ENCODE measurements around the gene NPIPB12.
"Not testable (repeated sequence)": the region's sequence is repeated elsewhere in the genome, so short reads cannot be mapped to it uniquely, and the experiment has no call there.

DNA sequence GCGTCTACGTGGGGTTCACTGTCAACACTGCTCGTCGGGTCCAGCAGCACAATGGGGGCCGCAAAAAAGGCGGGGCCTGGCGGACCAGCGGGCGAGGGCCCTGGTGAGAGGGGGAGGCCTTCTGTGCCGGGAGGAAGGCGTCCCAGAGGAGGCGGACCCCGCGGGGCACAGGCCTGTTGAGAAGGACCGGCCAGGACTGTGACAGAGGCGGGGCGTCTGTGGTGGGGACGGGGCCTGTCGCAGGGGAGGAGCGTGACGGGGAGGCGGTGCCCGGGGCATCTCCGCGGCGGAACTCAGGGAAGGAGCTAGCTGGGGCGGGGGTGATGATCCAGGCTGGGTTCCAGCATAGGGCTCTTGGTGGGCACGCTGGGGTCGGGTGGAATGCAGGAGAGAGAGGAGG, 51.4 kb downstream of the NPIPB12 start:
- TF ChIP-seq, protein P1, sequence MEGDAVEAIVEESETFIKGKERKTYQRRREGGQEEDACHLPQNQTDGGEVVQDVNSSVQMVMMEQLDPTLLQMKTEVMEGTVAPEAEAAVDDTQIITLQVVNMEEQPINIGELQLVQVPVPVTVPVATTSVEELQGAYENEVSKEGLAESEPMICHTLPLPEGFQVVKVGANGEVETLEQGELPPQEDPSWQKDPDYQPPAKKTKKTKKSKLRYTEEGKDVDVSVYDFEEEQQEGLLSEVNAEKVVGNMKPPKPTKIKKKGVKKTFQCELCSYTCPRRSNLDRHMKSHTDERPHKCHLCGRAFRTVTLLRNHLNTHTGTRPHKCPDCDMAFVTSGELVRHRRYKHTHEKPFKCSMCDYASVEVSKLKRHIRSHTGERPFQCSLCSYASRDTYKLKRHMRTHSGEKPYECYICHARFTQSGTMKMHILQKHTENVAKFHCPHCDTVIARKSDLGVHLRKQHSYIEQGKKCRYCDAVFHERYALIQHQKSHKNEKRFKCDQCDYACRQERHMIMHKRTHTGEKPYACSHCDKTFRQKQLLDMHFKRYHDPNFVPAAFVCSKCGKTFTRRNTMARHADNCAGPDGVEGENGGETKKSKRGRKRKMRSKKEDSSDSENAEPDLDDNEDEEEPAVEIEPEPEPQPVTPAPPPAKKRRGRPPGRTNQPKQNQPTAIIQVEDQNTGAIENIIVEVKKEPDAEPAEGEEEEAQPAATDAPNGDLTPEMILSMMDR (IDR thresholded peaks at IDR 0.05; ENCODE audit: low read depth, low read length, poor library complexity, severe bottlenecking) = not testable (repeated sequence)
- TF ChIP-seq EZH2phosphoT487 (IDR thresholded peaks at IDR 0.05; ENCODE audit: borderline replicate concordance, low read length) = not testable (repeated sequence)

Measured in DOHH2 (cell line).